H1 (cell line): Measurements from ENCODE around the gene PLPPR1. TPM values are rescaled to one million over a fixed set of nuclear protein-coding genes. Genes with fewer than 3 reads are reported as not detected.

ENCODE experiments used
- ASH2L ChIP-seq: fragments of 200-600, 300-600 bp; sonication (generic); IDR thresholded peaks from one replicate; pipeline ENCODE4 v1.7.1; 2017; ENCODE audit warnings: low read length
- ATF2 ChIP-seq: IDR thresholded peaks from 2 replicates; pipeline ENCODE4 v1.6.1; 2012; ENCODE audit warnings: low read length, inconsistent platforms
- BACH1 ChIP-seq: IDR thresholded peaks from 2 replicates; pipeline ENCODE4 v1.6.1; 2012; ENCODE audit warnings: low read length, improper control_type of control experiment
- CHD7 ChIP-seq: fragments of 300-600 bp; sonication (generic); IDR thresholded peaks from 2 replicates; pipeline ENCODE4 v1.7.1; 2012; ENCODE audit warnings: low read length, moderate library complexity, mild to moderate bottlenecking, inconsistent platforms; ENCODE audit not compliant: insufficient replicate concordance
- EZH2 ChIP-seq: fragments of 200-600 bp; sonication (generic); IDR thresholded peaks from 2 replicates; pipeline ENCODE4 v1.7.1; 2012; ENCODE audit warnings: low read depth, mild to moderate bottlenecking, moderate library complexity, low read length, inconsistent platforms; ENCODE audit not compliant: severe bottlenecking
- NANOG ChIP-seq: IDR thresholded peaks from 2 replicates; pipeline ENCODE4 v1.6.1; 2011; ENCODE audit warnings: low read length, low read depth, mild to moderate bottlenecking, inconsistent platforms; ENCODE audit not compliant: insufficient read depth, poor library complexity, severe bottlenecking
- SIN3A ChIP-seq, 2 experiments: IDR thresholded peaks in 1 of 2; conservative IDR thresholded peaks in 1 of 2; 2 replicates each; pipeline ENCODE4 v1.6.1; 2011 to 2012; ENCODE audit warnings: low read length in 2 of 2, improper control_type of control experiment in 1 of 2, low read depth in 1 of 2, mild to moderate bottlenecking in 1 of 2
- SIRT6 ChIP-seq: IDR thresholded peaks from one replicate; pipeline ENCODE4 v1.7.1; 2012; ENCODE audit warnings: low read length, inconsistent platforms
- SUZ12 ChIP-seq: fragments of 200-600 bp; sonication (generic); IDR thresholded peaks from 2 replicates; pipeline ENCODE4 v1.6.1; 2012; ENCODE audit warnings: mild to moderate bottlenecking, inconsistent platforms, low read length, moderate library complexity, mixed read lengths
- YY1 ChIP-seq: IDR thresholded peaks from 2 replicates; pipeline ENCODE4 v1.6.1; 2011; ENCODE audit warnings: low read depth, mild to moderate bottlenecking, low read length
- polyA plus RNA-seq, 7 experiments: library from polyadenylated mRNA; depleted of rRNA in 3 of 7; stranded (reverse) in 5 of 7; unstranded in 2 of 7; fragments of >200 nt in 5 of 7; fragments of 200-250 nt in 2 of 7; gene quantifications; 1 replicate in 5 of 7; 2 replicates in 1 of 7; 4 replicates in 1 of 7; pipeline versions ENCODE4 v1.2.1 to v1.2.3, GENCODE V29; 2011 to 2013; ENCODE audit warnings: missing spikeins in 2 of 7, mixed read lengths in 2 of 7
- total RNA-seq: library from RNA; stranded (reverse); fragmentation: NEBNext Ultra II Directional; extraction: Animal tissue kit (Norgen Biotek cat#: 25700); gene quantifications from 2 replicates; pipeline ENCODE4 v1.2.1, GENCODE V29; 2021

The PLPPR1 gene
- total and polyA plus RNA-seq, 2 of the 8 experiments (the other 6 are each of a cell fraction or from before 2014, with no cell fraction given): 1.4 to 1.8 TPM

- no peak for TF ChIP-seq CHD7
- TF ChIP-seq NANOG: no peak
- no peak for TF ChIP-seq EZH2
- TF ChIP-seq BACH1: no peak
- TF ChIP-seq SUZ12: no peak
- no peak for TF ChIP-seq YY1
- no peak for TF ChIP-seq SIRT6
- TF ChIP-seq SIN3A (conservative IDR thresholded peaks at IDR 0.05 in 1 of 2, IDR thresholded peaks at IDR 0.05 in 1 of 2; ENCODE audit: low read depth in 1 of 2, low read length in 2 of 2): no peak
- no peak for TF ChIP-seq ATF2
- TF ChIP-seq ASH2L: no peak
These were observed 88.6 kb downstream of the PLPPR1 start (continued) for GRCh38 chr9:101117161-101117560.
